Activated B cell treated with CpG ODN at 0.5 μM for 24 hours (primary cell): ENCODE results near the gene ANKRD17. TPM values are rescaled to one million over a fixed set of nuclear protein-coding genes. Genes with fewer than 3 reads are reported as not detected.

Experiments
- ATAC-seq: fragments of 200-7000 bp; cut with Tn5 transposase; one replicate; pipeline ENCODE4 v1.10.0; 2021; ENCODE audit warnings: low read depth, mild to moderate bottlenecking, moderate library complexity
- CTCF ChIA-PET: fragments of 350-600 bp; sonication (Branson Sonifier 250); formaldehyde crosslinking; loops from one replicate; lab custom pipeline; 2021; ENCODE audit warnings: antibody characterized with exemption; lab: Charles Lee
- POLR2A ChIA-PET: fragments of 350-600 bp; sonication (Branson Sonifier 250); formaldehyde crosslinking; loops from one replicate; lab custom pipeline; 2021; ENCODE audit warnings: antibody characterized with exemption; lab: Charles Lee
- DNase-seq: peaks from one replicate; pipeline ENCODE4 v3.0.0; 2022
- H3K27ac Mint-ChIP-seq: one replicate; pipeline ENCODE4 v1.8.0; 2020; ENCODE audit warnings: mixed read lengths
- H3K27me3 Mint-ChIP-seq: one replicate; pipeline ENCODE4 v1.8.0; 2021; ENCODE audit warnings: mixed read lengths
- H3K36me3 Mint-ChIP-seq: one replicate; pipeline ENCODE4 v1.8.0; 2021; ENCODE audit warnings: low read depth, mixed read lengths
- H3K4me1 Mint-ChIP-seq: one replicate; pipeline ENCODE4 v1.8.0; 2021; ENCODE audit warnings: mixed read lengths
- H3K4me3 Mint-ChIP-seq: one replicate; pipeline ENCODE4 v1.8.0; 2020; ENCODE audit warnings: mild to moderate bottlenecking, mixed read lengths
- H3K9me3 Mint-ChIP-seq: one replicate; pipeline ENCODE4 v1.8.0; 2020; ENCODE audit warnings: mixed read lengths
- intact Hi-C: fragments of 100-400 bp; cut with micrococcal nuclease; formaldehyde crosslinking; loops from one replicate; pipeline ENCODE4 v1.15.1; 2024
- total RNA-seq: library from RNA; stranded (reverse); gene quantifications from 2 replicates; pipeline ENCODE4 v1.2.3, GENCODE V29; 2022
- TF ChIP-seq, protein P1 (sequence below): fragments of 200-600 bp; IDR thresholded peaks from one replicate; pipeline ENCODE4 v1.8.0; 2022; ENCODE audit warnings: antibody characterized with exemption, mild to moderate bottlenecking

The ANKRD17 gene
- total RNA-seq, 1 donor from 2014 or later: 61.4 TPM

DNA sequence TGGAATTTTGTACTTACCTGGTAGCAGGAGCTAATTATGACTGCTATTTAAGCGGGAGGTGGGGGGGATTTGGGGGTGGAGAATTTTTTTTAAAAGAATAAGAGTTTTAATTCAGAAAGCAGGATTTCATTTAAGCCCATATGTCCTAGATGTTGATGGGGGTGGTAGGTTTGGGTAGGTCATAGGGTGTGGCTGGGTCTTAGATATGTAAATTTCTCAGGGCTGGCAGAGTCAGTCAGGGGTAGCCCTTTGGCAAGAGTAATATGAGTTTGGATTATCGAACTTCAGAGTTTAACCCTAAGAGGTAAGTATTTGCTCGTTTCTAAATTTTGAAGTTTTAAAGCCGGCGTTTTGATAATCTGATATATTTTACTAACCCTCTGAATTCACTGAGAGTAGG lies 153.9 kb downstream of the ANKRD17 start:
- no peaks in the 10 kb centered on the region for H3K27me3 Mint-ChIP-seq
- ChIA-PET CTCF (no interaction called here), POLR2A (interaction anchor here (0.6 kb wide), 1 partner anchor 12 kb away, joined by 7 read pairs; no protein-coding TSS in a partner anchor)
- intact Hi-C loops: loop anchor here (5.0 kb wide), 2 partner anchors 32 to 33 kb away; no protein-coding TSS in a partner anchor
- no peaks in the 10 kb centered on the region for H3K9me3 Mint-ChIP-seq
- no peak for ATAC-seq
- no peak overlapping the region for H3K27ac Mint-ChIP-seq
- DNase-seq: no peak
- peaks cover 43% of the 10 kb centered on the region for H3K36me3 Mint-ChIP-seq
- TF ChIP-seq, protein P1, sequence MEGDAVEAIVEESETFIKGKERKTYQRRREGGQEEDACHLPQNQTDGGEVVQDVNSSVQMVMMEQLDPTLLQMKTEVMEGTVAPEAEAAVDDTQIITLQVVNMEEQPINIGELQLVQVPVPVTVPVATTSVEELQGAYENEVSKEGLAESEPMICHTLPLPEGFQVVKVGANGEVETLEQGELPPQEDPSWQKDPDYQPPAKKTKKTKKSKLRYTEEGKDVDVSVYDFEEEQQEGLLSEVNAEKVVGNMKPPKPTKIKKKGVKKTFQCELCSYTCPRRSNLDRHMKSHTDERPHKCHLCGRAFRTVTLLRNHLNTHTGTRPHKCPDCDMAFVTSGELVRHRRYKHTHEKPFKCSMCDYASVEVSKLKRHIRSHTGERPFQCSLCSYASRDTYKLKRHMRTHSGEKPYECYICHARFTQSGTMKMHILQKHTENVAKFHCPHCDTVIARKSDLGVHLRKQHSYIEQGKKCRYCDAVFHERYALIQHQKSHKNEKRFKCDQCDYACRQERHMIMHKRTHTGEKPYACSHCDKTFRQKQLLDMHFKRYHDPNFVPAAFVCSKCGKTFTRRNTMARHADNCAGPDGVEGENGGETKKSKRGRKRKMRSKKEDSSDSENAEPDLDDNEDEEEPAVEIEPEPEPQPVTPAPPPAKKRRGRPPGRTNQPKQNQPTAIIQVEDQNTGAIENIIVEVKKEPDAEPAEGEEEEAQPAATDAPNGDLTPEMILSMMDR: no peak
- no peaks in the 10 kb centered on the region for H3K4me1 Mint-ChIP-seq
- H3K4me3 Mint-ChIP-seq: no peak overlapping the region

DNA sequence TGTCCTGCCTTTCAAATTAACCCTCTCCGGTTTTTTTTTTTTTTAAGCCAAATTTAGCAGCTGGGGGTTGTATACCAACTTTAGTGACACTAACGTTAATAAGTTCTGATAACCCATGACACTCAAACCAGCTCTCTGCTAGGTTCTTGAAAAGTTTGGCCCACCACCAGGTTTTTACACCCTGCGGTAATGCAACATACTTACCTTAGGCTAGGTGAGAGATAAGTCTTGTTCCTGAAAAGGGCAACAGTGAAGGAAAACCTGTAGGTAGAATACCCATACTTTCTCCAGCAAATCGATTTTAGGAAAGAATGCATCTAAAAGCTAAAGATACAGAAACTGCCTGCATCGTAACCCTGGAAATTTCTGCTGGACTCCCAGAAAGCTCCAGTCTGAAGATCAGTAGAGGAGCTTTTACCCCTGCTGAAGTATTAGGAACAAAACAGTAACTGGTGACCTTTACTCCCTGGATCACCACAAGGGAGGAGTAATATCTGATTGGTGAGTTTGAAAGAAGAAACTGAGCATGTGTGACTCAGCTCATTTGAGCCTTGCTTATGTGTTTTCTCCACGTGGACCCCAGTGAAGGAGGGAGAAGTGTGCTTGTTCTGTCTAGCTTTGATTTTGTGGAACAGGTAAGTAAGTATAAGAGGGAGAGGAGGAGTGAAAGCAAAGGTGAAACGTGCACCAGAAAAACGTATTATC lies 154.6 kb downstream of the ANKRD17 start:
- ChIA-PET POLR2A (interaction anchor here (0.6 kb wide), 1 partner anchor 11 kb away, joined by 7 read pairs; no protein-coding TSS in a partner anchor), CTCF (no interaction called here)
- no peak overlapping the region for H3K4me3 Mint-ChIP-seq
- no peaks in the 10 kb centered on the region for H3K9me3 Mint-ChIP-seq
- no peaks in the 10 kb centered on the region for H3K27me3 Mint-ChIP-seq
- DNase-seq: no peak
- no peaks in the 10 kb centered on the region for H3K4me1 Mint-ChIP-seq
- intact Hi-C loops: loop anchor here (5.0 kb wide), 1 partner anchor 33 kb away; no protein-coding TSS in a partner anchor
- TF ChIP-seq, protein P1: no peak
- no peak overlapping the region for H3K27ac Mint-ChIP-seq
- no peak for ATAC-seq
- H3K36me3 Mint-ChIP-seq: peaks cover 50% of the 10 kb centered on the region

DNA sequence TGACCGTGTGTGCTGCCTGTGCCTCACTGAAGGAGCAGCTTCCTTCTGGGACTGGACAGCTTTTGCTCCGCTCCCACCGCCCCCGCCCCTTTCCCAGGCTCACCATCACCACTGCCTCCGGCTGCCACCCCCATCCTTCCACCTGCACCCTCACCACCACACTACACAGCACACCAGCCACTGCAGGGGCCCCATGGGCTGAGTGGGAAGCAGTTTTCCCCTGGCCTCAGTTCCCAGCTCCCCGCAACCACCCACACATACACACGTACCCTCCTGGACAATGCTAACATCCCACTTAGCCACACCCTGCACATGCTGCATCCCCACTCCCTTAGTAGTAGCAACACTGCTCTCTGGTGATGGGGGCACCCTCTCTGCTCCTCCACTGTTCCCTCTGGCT lies 159.5 kb downstream of the ANKRD17 start:
- Mint-ChIP-seq H3K27me3 (no peaks in the 10 kb centered on the region), H3K4me1 (no peaks in the 10 kb centered on the region), H3K36me3 (peaks cover 62% of the 10 kb centered on the region), H3K27ac (no peak overlapping the region), H3K4me3 (no peak overlapping the region), H3K9me3 (no peaks in the 10 kb centered on the region)
- DNase-seq (no peak), ATAC-seq (no peak)
- POLR2A ChIA-PET: no interaction called here
- intact Hi-C loops: no loop called here
- CTCF ChIA-PET: no interaction called here
- TF ChIP-seq, protein P1: no peak

DNA sequence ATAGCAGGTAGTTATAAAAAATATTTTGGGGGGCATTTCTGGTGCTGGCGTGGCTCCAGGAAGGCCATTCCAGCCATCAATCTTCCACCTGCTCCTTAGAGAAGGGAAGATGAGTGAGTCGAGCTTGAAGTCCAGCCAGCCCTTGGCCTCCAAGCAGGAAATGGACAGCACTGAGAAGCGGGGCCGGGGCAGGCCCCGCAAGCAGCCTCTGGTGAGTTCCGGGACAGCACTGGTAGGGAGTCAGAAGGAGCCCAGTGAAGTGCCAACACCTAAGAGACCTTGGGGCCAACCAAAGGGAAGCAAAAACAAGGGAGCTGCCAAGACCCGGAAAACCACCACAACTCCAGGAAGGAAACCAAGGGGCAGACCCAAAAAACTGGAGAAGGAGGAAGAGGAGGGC lies 159.9 kb downstream of the ANKRD17 start:
- no peaks in the 10 kb centered on the region for H3K4me1 Mint-ChIP-seq
- no peak overlapping the region for H3K27ac Mint-ChIP-seq
- ChIA-PET POLR2A (no interaction called here), CTCF (no interaction called here)
- H3K36me3 Mint-ChIP-seq: peaks cover 61% of the 10 kb centered on the region
- DNase-seq: no peak
- intact Hi-C loops: no loop called here
- H3K9me3 Mint-ChIP-seq: no peaks in the 10 kb centered on the region
- H3K4me3 Mint-ChIP-seq: no peak overlapping the region
- TF ChIP-seq, protein P1: no peak
- no peak for ATAC-seq
- no peaks in the 10 kb centered on the region for H3K27me3 Mint-ChIP-seq

DNA sequence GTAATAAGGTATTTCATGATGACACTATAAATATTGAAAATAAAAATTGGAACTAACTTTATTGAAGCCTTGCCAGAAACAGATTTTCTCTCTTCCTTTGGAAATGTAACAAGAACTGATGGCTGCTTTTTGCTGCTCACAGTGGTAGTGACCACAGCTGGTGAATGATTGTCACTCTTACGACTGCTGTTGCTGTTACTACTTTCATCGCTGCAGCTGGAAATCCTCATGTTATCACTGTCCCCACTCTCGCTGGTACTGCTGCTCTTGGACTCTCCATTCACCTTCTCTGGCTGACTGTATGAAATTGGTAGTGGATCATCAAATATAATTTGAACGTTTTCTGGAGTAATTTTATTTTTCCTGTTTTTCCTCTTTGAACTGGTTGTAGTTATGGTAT lies 160.6 kb downstream of the ANKRD17 start:
- peaks cover 67% of the 10 kb centered on the region for H3K36me3 Mint-ChIP-seq
- intact Hi-C loops: no loop called here
- DNase-seq: no peak
- TF ChIP-seq, protein P1: no peak
- ChIA-PET POLR2A (interaction anchor here (0.6 kb wide), 1 partner anchor 69 kb away, joined by 4 read pairs; no protein-coding TSS in a partner anchor), CTCF (interaction anchor here (0.8 kb wide), 1 partner anchor 26 kb away, joined by 3 read pairs; no protein-coding TSS in a partner anchor)
- no peaks in the 10 kb centered on the region for H3K4me1 Mint-ChIP-seq
- no peaks in the 10 kb centered on the region for H3K27me3 Mint-ChIP-seq
- H3K9me3 Mint-ChIP-seq: no peaks in the 10 kb centered on the region
- no peak overlapping the region for H3K4me3 Mint-ChIP-seq
- H3K27ac Mint-ChIP-seq: no peak overlapping the region
- no peak for ATAC-seq
